DMS 273 (cell line): ENCODE measurements around the gene NBAS.
A peak's percentile ranks its signal among the peaks of the same experiment; 100 is the strongest.
"Not testable (repeated sequence)": the region's sequence is repeated elsewhere in the genome, so short reads cannot be mapped to it uniquely, and the experiment has no call there.

Source experiments
- DNase-seq: peaks from one replicate; lab custom pipeline; 2025; ENCODE audit not compliant: unreplicated experiment; lab: John Stamatoyannopoulos, UW

Gene NBAS

GRCh38 chr2:15533860-15534480, 27.2 kb downstream of the NBAS start:
- DNase-seq, result no peak

- no peak for DNase-seq
Observed at GRCh38 chr2:15532996-15533395, 28.1 kb downstream of the NBAS start.

GRCh38 chr2:15531095-15531854, 29.9 kb downstream of the NBAS start:
- no peak for DNase-seq

GRCh38 chr2:15527074-15527739, 33.9 kb downstream of the NBAS start:
- DNase-seq, result peak; percentile 13

GRCh38 chr2:15521641-15522181, 39.4 kb downstream of the NBAS start:
- peak; percentile 57 for DNase-seq

GRCh38 chr2:15520346-15520745, 40.8 kb downstream of the NBAS start:
- no peak for DNase-seq

GRCh38 chr2:15518759-15519158, 42.4 kb downstream of the NBAS start:
- not testable (repeated sequence) for DNase-seq

- DNase-seq, result no peak
Observed at GRCh38 chr2:15517793-15518192, 43.3 kb downstream of the NBAS start.

- DNase-seq, result no peak
Observed at GRCh38 chr2:15511686-15512085, 49.4 kb downstream of the NBAS start.

GRCh38 chr2:15510552-15510951, 50.6 kb downstream of the NBAS start:
- no peak for DNase-seq

- DNase-seq, result no peak
Observed at GRCh38 chr2:15510131-15510530, 51.0 kb downstream of the NBAS start.

- no peak for DNase-seq
Observed at GRCh38 chr2:15507697-15508096, 53.4 kb downstream of the NBAS start.

GRCh38 chr2:15507061-15507460, 54.1 kb downstream of the NBAS start:
- DNase-seq, result no peak

GRCh38 chr2:15506229-15506819, 54.8 kb downstream of the NBAS start:
- no peak for DNase-seq

GRCh38 chr2:15504882-15505663, 56.1 kb downstream of the NBAS start:
- no peak for DNase-seq

- not testable (repeated sequence) for DNase-seq
Observed at GRCh38 chr2:15499251-15499650, 61.9 kb downstream of the NBAS start.

GRCh38 chr2:15498554-15498953, 62.6 kb downstream of the NBAS start:
- DNase-seq, result no peak

- no peak for DNase-seq
Observed at GRCh38 chr2:15494877-15495276, 66.3 kb downstream of the NBAS start.

- no peak for DNase-seq
Observed at GRCh38 chr2:15492773-15493325, 68.3 kb downstream of the NBAS start.

- DNase-seq, result no peak
Observed at GRCh38 chr2:15486770-15487169, 74.4 kb downstream of the NBAS start.
